ENCODE measurements around the gene ZNF185.

DNA sequence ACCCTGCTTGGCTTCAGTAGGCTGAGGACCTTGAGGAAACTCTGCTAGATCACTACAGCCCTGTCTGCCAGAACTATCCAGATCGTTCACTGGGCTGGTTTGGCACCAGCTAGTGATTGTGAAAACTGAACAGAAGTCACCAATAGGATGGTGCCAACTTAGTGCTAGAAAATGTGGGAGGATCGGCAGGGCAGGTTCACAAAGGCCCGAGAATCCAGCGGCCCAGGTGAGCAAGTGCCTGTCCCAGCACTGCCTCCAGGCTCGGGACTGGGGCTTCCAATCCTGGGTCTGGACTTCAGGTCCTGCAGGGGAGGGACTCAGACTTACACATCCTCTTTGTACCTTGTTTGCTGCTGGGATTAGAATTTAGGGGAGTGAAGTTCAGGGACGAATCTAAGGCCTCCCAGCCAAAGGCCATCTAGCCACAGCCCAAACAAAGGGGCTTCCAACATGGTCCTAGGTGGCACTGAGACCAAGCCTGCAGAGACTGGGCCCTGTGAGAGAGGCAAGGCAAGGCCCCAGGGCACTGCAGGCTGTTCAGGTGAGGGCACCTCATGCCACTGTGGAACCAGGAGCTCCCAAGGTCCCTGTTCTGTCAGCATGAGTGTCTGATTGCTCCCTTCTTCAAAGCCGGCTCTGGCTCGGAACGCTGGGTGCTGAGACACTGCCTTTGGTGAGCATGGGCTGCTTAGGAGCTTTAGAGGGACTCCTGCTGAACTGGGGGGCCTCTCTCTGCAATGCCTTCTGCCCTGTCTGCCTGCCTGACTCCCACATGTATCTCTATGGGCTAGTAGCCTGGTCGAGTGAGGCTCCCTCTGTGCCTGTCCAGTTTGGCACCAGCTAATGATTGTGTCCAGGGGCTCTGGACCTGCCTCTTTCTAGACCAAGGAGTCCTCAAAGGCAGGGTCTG lies 20.7 kb upstream of the ZNF185 start:
- no peak for TF ChIP-seq JUN (IDR thresholded peaks at IDR 0.05; ENCODE audit: low read depth, low read length)
- TF ChIP-seq RAD21 (IDR thresholded peaks at IDR 0.05 in 1 of 2, conservative IDR thresholded peaks at IDR 0.05 in 1 of 2; ENCODE audit: low read depth in 2 of 2, low read length in 2 of 2), result no peak
- TF ChIP-seq POLR2AphosphoS5 (IDR thresholded peaks at IDR 0.05; ENCODE audit: low read depth, low read length), result no peak
- TF ChIP-seq SAP30 (IDR thresholded peaks at IDR 0.05; ENCODE audit: insufficient read depth, insufficient replicate concordance, low read length), result no peak
- TF ChIP-seq, protein P1, sequence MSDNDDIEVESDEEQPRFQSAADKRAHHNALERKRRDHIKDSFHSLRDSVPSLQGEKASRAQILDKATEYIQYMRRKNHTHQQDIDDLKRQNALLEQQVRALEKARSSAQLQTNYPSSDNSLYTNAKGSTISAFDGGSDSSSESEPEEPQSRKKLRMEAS (IDR thresholded peaks at IDR 0.05), result no peak
- no peak for TF ChIP-seq TAF1 (IDR thresholded peaks at IDR 0.05; ENCODE audit: low read depth, low read length)
- TF ChIP-seq, protein P2, sequence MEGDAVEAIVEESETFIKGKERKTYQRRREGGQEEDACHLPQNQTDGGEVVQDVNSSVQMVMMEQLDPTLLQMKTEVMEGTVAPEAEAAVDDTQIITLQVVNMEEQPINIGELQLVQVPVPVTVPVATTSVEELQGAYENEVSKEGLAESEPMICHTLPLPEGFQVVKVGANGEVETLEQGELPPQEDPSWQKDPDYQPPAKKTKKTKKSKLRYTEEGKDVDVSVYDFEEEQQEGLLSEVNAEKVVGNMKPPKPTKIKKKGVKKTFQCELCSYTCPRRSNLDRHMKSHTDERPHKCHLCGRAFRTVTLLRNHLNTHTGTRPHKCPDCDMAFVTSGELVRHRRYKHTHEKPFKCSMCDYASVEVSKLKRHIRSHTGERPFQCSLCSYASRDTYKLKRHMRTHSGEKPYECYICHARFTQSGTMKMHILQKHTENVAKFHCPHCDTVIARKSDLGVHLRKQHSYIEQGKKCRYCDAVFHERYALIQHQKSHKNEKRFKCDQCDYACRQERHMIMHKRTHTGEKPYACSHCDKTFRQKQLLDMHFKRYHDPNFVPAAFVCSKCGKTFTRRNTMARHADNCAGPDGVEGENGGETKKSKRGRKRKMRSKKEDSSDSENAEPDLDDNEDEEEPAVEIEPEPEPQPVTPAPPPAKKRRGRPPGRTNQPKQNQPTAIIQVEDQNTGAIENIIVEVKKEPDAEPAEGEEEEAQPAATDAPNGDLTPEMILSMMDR (IDR thresholded peaks at IDR 0.05; ENCODE audit: control extremely low read depth in 1 of 3, insufficient read depth in 1 of 3, low read depth in 1 of 3, low read length in 3 of 3), result no peak
- TF ChIP-seq RFX5 (IDR thresholded peaks at IDR 0.05; ENCODE audit: borderline replicate concordance, low read depth, low read length), result no peak
- TF ChIP-seq GABPA (IDR thresholded peaks at IDR 0.05; ENCODE audit: borderline replicate concordance, insufficient read depth, low read length), result no peak
- TF ChIP-seq CREB1 (IDR thresholded peaks at IDR 0.05), result no peak
- no peak for TF ChIP-seq EP300 (IDR thresholded peaks at IDR 0.05; ENCODE audit: borderline replicate concordance in 1 of 2, low read depth in 2 of 2, low read length in 2 of 2)
- no peak for TF ChIP-seq POLR2A (IDR thresholded peaks at IDR 0.05; ENCODE audit: control extremely low read depth in 1 of 2, low read depth in 2 of 2, low read length in 2 of 2)
- no peak for TF ChIP-seq CBX8 (IDR thresholded peaks at IDR 0.05; ENCODE audit: borderline replicate concordance, low read depth, low read length)

Data from H1 (cell line).